Mesendoderm (in vitro differentiated cells): ENCODE results near the gene FGF19.
A peak's percentile ranks its signal among the peaks of the same experiment; 100 is the strongest.

Experiments used
- DNase-seq: peaks from one replicate; pipeline ENCODE4 v3.0.0; 2013
- H2AK5ac ChIP-seq: 2 replicates; pipeline ENCODE4 v1.6.1; 2013; ENCODE audit warnings: low read length, inconsistent platforms
- H2BK120ac ChIP-seq: 2 replicates; pipeline ENCODE4 v1.6.1; 2013; ENCODE audit warnings: low read depth, mild to moderate bottlenecking, low read length, moderate library complexity, mixed read lengths
- H2BK15ac ChIP-seq: replicated peaks from 2 replicates; pipeline ENCODE4 v1.6.1; 2013; ENCODE audit warnings: low read depth, mild to moderate bottlenecking, moderate library complexity
- H2BK5ac ChIP-seq: 2 replicates; pipeline ENCODE4 v1.6.1; 2013; ENCODE audit warnings: low read length, inconsistent platforms
- H3K18ac ChIP-seq: 2 replicates; pipeline ENCODE4 v1.6.1; 2013; ENCODE audit warnings: mild to moderate bottlenecking, low read length, mixed read lengths
- H3K23ac ChIP-seq: one replicate; pipeline ENCODE4 v1.6.1; 2013; ENCODE audit warnings: low read length
- H3K27ac ChIP-seq: 2 replicates; pipeline ENCODE4 v1.5.1; 2013; ENCODE audit warnings: low read depth, mild to moderate bottlenecking, inconsistent platforms, low read length, moderate library complexity
- H3K27me3 ChIP-seq: 2 replicates; pipeline ENCODE4 v1.6.1; 2013; ENCODE audit warnings: low read length, control low read depth, mild to moderate bottlenecking, inconsistent platforms; ENCODE audit not compliant: insufficient read depth, poor library complexity
- H3K36me3 ChIP-seq: 2 replicates; pipeline ENCODE4 v1.6.1; 2013; ENCODE audit warnings: low read length, inconsistent platforms; ENCODE audit not compliant: control insufficient read depth, insufficient read depth
- H3K4ac ChIP-seq: one replicate; pipeline ENCODE4 v1.6.1; 2013; ENCODE audit warnings: low read depth, mild to moderate bottlenecking, low read length, moderate library complexity
- H3K4me1 ChIP-seq: 2 replicates; pipeline ENCODE4 v1.6.1; 2013; ENCODE audit warnings: low read depth, low read length, inconsistent platforms; ENCODE audit not compliant: control insufficient read depth
- H3K4me2 ChIP-seq: 2 replicates; pipeline ENCODE4 v1.6.1; 2013; ENCODE audit warnings: low read length
- H3K4me3 ChIP-seq: 2 replicates; pipeline ENCODE4 v1.5.1; 2013; ENCODE audit warnings: mild to moderate bottlenecking, low read length
- H3K56ac ChIP-seq: one replicate; pipeline ENCODE4 v1.6.1; 2013; ENCODE audit warnings: low read length
- H3K79me1 ChIP-seq: 2 replicates; pipeline ENCODE4 v1.6.1; 2013; ENCODE audit warnings: low read length, inconsistent platforms
- H3K79me2 ChIP-seq: 2 replicates; pipeline ENCODE4 v1.6.1; 2013; ENCODE audit warnings: mild to moderate bottlenecking, low read length; ENCODE audit not compliant: control insufficient read depth, insufficient read depth
- H3K9ac ChIP-seq: 2 replicates; pipeline ENCODE4 v1.6.1; 2013; ENCODE audit warnings: low read length, inconsistent platforms
- H4K5ac ChIP-seq: one replicate; pipeline ENCODE4 v1.6.1; 2013; ENCODE audit warnings: low read length
- H4K8ac ChIP-seq: one replicate; pipeline ENCODE4 v1.6.1; 2013; ENCODE audit warnings: low read depth, mild to moderate bottlenecking, control low read depth, low read length, moderate library complexity
- WGBS: extraction: QIAGEN DNeasy Blood & Tissue Kit; methylation state at CpG from one replicate; pipeline ENCODE4 v1.1.7; 2013; ENCODE audit warnings: low lambda C conversion rate, missing lambda C conversion rate; ENCODE audit not compliant: insufficient coverage; ENCODE audit errors: extremely low coverage; 5-methylcytosine and 5-hydroxymethylcytosine counted together

The FGF19 gene

DNA sequence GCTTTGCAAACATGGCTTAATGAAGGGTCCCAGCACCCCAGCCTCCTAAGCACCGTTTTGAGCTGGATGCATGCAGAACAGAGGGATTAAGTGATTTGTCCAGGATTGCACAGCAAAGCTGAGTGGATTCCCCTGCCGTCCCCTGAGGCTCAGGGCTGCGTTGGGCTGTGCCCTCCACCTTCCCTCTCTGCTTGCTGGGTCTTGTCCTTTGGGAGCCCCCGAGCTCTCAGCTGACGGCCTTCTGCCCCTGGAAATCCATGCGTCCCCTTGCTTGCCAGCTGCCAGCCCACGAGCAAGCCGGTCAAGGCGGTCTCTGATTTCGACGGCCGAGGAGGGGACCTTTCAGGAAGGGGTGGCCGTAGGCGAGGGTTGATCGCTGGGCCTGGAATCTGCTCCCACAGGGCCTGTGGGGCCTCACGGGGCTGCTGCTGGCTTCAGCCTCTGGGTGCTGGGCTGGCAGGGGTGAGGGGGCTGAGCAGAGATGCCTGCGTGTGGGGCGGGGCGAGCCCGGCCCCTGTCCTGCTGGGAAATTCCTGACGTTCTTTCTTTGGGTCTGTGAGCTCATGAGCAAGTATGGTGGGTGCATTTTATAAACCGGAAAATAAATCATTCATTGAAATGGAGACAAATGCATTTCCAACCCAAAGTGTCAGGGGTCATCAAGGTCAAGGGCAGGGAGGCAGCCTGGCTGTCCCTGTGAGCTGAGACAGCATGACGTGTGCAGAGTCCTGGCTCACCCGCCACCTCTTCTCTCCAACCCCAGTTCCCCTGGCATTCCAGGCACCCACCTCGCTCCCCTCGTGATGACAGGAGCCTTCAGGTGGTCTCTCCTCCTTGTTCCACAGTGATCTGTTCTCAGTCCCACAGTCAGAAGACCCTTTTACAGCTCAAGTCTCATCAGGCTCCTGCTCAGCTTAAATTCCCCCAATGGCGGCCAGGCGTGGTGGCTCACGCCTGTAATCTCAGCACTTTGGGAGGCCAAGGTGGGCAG, 43.2 kb upstream of the FGF19 start:
- WGBS, result no CpG with 5 or more reads among the region's 29 CpGs
- peak; percentile 37 for DNase-seq
- no peak overlapping the region for H4K8ac ChIP-seq
- no peak overlapping the region for H3K4me2 ChIP-seq
- H2AK5ac ChIP-seq, result no peak overlapping the region
- H3K23ac ChIP-seq, result no peak overlapping the region
- no peak overlapping the region for H3K27ac ChIP-seq
- no peaks in the 10 kb centered on the region for H3K79me2 ChIP-seq
- H3K36me3 ChIP-seq, result no peaks in the 10 kb centered on the region
- H2BK15ac ChIP-seq, result no peak overlapping the region
- no peak overlapping the region for H4K5ac ChIP-seq
- no peak overlapping the region for H2BK120ac ChIP-seq
- H3K56ac ChIP-seq, result peak overlapping the region; percentile 25
- no peaks in the 10 kb centered on the region for H3K4me1 ChIP-seq
- H2BK5ac ChIP-seq, result no peak overlapping the region
- no peak overlapping the region for H3K4me3 ChIP-seq
- H3K18ac ChIP-seq, result peak overlapping the region; percentile 5
- H3K9ac ChIP-seq, result no peak overlapping the region
- H3K27me3 ChIP-seq, result no peaks in the 10 kb centered on the region
- no peaks in the 10 kb centered on the region for H3K79me1 ChIP-seq
- H3K4ac ChIP-seq, result no peak overlapping the region

DNA sequence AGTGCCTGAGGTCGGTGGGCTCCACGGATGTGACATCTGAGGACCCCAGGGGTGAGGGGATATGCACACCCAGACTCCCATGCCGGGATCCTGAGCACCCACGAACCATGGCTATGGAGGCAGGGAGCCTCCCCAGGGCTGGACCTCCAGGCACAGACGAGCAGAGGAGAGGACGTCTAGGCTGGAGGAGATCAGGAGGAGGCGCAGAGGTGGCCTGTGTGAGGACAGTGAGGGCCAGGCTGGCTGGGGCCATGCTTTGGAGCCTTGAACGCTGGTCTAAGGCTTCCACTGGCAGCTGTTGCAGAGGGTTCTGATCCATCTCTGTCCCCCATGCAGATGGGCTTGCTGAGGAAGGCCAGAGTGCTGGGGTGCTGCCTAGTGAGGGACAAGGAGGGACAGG, 42.3 kb upstream of the FGF19 start:
- H3K4ac ChIP-seq, result no peak overlapping the region
- H3K4me1 ChIP-seq, result no peaks in the 10 kb centered on the region
- H2BK120ac ChIP-seq, result no peak overlapping the region
- no CpG with 5 or more reads among the region's 8 CpGs for WGBS
- no peak overlapping the region for H3K4me3 ChIP-seq
- H2BK15ac ChIP-seq, result no peak overlapping the region
- H3K9ac ChIP-seq, result no peak overlapping the region
- no peak overlapping the region for H3K23ac ChIP-seq
- no peak overlapping the region for H3K56ac ChIP-seq
- H3K36me3 ChIP-seq, result no peaks in the 10 kb centered on the region
- no peak overlapping the region for H4K8ac ChIP-seq
- H3K18ac ChIP-seq, result no peak overlapping the region
- no peaks in the 10 kb centered on the region for H3K79me1 ChIP-seq
- no peaks in the 10 kb centered on the region for H3K79me2 ChIP-seq
- H4K5ac ChIP-seq, result no peak overlapping the region
- H2BK5ac ChIP-seq, result no peak overlapping the region
- H3K27me3 ChIP-seq, result no peaks in the 10 kb centered on the region
- no peak overlapping the region for H3K4me2 ChIP-seq
- DNase-seq, result no peak
- H2AK5ac ChIP-seq, result no peak overlapping the region
- no peak overlapping the region for H3K27ac ChIP-seq

DNA sequence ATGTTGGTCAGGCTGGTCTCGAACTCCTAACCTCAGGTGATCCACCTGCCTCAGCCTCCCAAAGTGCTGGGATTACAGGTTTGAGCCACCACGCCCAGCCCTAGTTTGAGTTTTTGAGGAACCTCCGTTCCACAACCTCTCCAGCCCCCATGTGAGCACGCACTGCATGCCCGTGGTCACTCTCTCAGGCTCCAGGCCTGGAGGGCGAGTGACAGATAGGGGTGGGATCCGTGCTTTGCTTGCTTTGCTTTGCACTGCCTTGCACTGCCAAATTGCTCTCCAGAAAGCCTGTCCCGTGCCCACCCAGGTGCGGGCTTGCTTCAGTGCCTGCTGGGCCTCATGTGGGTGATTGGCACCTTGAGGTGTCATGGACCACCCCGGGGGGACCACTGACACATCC, 41.4 kb upstream of the FGF19 start:
- no peak overlapping the region for H3K56ac ChIP-seq
- H4K8ac ChIP-seq, result no peak overlapping the region
- H3K4me2 ChIP-seq, result no peak overlapping the region
- H3K18ac ChIP-seq, result no peak overlapping the region
- H4K5ac ChIP-seq, result no peak overlapping the region
- no peak overlapping the region for H2BK15ac ChIP-seq
- peak overlapping the region; percentile 4 for H3K4ac ChIP-seq
- no peak overlapping the region for H2BK5ac ChIP-seq
- DNase-seq, result no peak
- H3K79me2 ChIP-seq, result no peaks in the 10 kb centered on the region
- no peak overlapping the region for H3K4me3 ChIP-seq
- no peak overlapping the region for H3K27ac ChIP-seq
- no peaks in the 10 kb centered on the region for H3K27me3 ChIP-seq
- H3K79me1 ChIP-seq, result no peaks in the 10 kb centered on the region
- no peak overlapping the region for H2AK5ac ChIP-seq
- H3K9ac ChIP-seq, result no peak overlapping the region
- no CpG with 5 or more reads among the region's 10 CpGs for WGBS
- H3K23ac ChIP-seq, result no peak overlapping the region
- no peaks in the 10 kb centered on the region for H3K36me3 ChIP-seq
- H3K4me1 ChIP-seq, result no peaks in the 10 kb centered on the region
- no peak overlapping the region for H2BK120ac ChIP-seq

DNA sequence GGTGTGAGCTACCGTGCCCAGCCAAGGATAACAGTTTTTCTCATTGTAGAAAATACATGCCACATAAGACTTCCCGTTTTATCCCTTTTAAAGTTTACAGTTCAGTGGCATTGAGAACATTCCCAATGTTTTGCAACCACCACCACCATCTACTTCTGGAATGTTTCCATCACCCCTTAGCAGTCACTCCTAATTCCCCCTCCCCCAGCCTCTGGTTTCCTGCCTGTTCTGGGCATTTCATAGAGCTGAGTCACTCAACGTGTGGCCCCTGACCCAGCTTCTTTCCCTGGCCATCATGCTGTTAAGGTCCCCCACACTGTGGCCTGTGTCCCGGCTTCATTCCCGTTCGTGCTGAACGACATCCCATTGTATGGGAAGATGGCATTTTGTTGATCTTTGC, 40.6 kb upstream of the FGF19 start:
- Histone ChIP-seq H3K4me3 (no peak overlapping the region), H3K4me1 (no peaks in the 10 kb centered on the region), H4K8ac (no peak overlapping the region), H3K79me2 (no peaks in the 10 kb centered on the region), H3K27me3 (no peaks in the 10 kb centered on the region), H3K23ac (no peak overlapping the region), H2AK5ac (no peak overlapping the region), H3K4me2 (no peak overlapping the region), H2BK15ac (no peak overlapping the region), H3K9ac (no peak overlapping the region), H4K5ac (no peak overlapping the region), H2BK120ac (no peak overlapping the region), H3K56ac (peak overlapping the region; percentile 35), H3K27ac (no peak overlapping the region), H3K18ac (no peak overlapping the region), H3K79me1 (no peaks in the 10 kb centered on the region), H3K4ac (no peak overlapping the region), H3K36me3 (no peaks in the 10 kb centered on the region), H2BK5ac (no peak overlapping the region)
- WGBS, result no CpG with 5 or more reads among the region's 7 CpGs
- peak; percentile 97 for DNase-seq

GRCh38 chr11:69734841-69735240, 31.0 kb upstream of the FGF19 start:
- Histone ChIP-seq H3K9ac (no peak overlapping the region), H3K79me1 (no peaks in the 10 kb centered on the region), H3K56ac (no peak overlapping the region), H2BK15ac (no peak overlapping the region), H3K4me1 (no peaks in the 10 kb centered on the region), H2AK5ac (no peak overlapping the region), H3K27me3 (no peaks in the 10 kb centered on the region), H2BK5ac (no peak overlapping the region), H3K4me2 (no peak overlapping the region), H2BK120ac (no peak overlapping the region), H4K5ac (no peak overlapping the region), H3K4me3 (no peak overlapping the region), H3K36me3 (no peaks in the 10 kb centered on the region), H3K23ac (no peak overlapping the region), H3K4ac (no peak overlapping the region), H3K27ac (no peak overlapping the region), H3K18ac (no peak overlapping the region), H4K8ac (no peak overlapping the region), H3K79me2 (no peaks in the 10 kb centered on the region)
- WGBS, result no CpG with 5 or more reads among the region's 3 CpGs
- DNase-seq, result no peak
